Measurements from ENCODE around the gene SLC17A9. TPM values are rescaled to one million over a fixed set of nuclear protein-coding genes. Genes with fewer than 3 reads are reported as not detected.

SLC17A9 gene
- total and polyA plus RNA-seq, 7 experiments from 2014 or later: 0.44 to 12.6 (median 3.5) TPM

- Histone ChIP-seq H3K4me3 (ENCODE audit: low read length) (no peak overlapping the region), H3K27ac (ENCODE audit: low read depth, low read length) (no peak overlapping the region), H3K36me3 (ENCODE audit: control insufficient read depth in 2 of 3, insufficient read depth in 3 of 3, low read length in 3 of 3) (no peaks in the 10 kb centered on the region), H3K27me3 (ENCODE audit: control insufficient read depth in 2 of 2, insufficient read depth in 2 of 2, low read length in 2 of 2) (peaks cover 0 to 2% of the 10 kb centered on the region in 2 donors), H3K9me3 (ENCODE audit: control insufficient read depth in 2 of 3, low read length in 3 of 3) (no peaks in the 10 kb centered on the region), H3K4me1 (ENCODE audit: control insufficient read depth in 2 of 2, insufficient read depth in 2 of 2, low read length in 2 of 2) (peaks cover 0 to 9% of the 10 kb centered on the region in 2 donors)
- ChIA-PET CTCF (interaction anchor here (0.7 to 3.2 kb wide), 2 partner anchors 14 to 34 kb away, joined by 3 to 11 read pairs; no protein-coding TSS in a partner anchor), POLR2A (no interaction called here)
- no peak for ATAC-seq
- H3K4me1 Mint-ChIP-seq: peaks cover 10 to 19% (median 14%) of the 10 kb centered on the region in 7 donors
- intact Hi-C loops (cut with micrococcal nuclease): no loop called here
- no peak overlapping the region for H3K4me3 Mint-ChIP-seq
- H3K9me3 Mint-ChIP-seq: peaks cover 0 to 2% (median 0%) of the 10 kb centered on the region in 11 donors
- peaks cover 14 to 19% (median 15%) of the 10 kb centered on the region in 5 donors for H3K27me3 Mint-ChIP-seq
- no peak overlapping the region for H3K27ac Mint-ChIP-seq
- no peak for DNase-seq
- no peaks in the 10 kb centered on the region for H3K36me3 Mint-ChIP-seq
These were observed 16.1 kb downstream of the SLC17A9 start for GRCh38 chr20:62968378-62969178.

GRCh38 chr20:62969179-62969760 lies 16.8 kb downstream of the SLC17A9 start:
- H3K4me1 Mint-ChIP-seq: peaks cover 10 to 19% (median 14%) of the 10 kb centered on the region in 7 donors
- CTCF ChIA-PET: interaction anchor here (1.3 to 3.2 kb wide), 2 partner anchors 10 to 15 kb away, joined by 4 to 11 read pairs; no protein-coding TSS in a partner anchor
- POLR2A ChIA-PET: no interaction called here

GRCh38 chr20:62969939-62970306 lies 17.4 kb downstream of the SLC17A9 start:
- CTCF ChIA-PET: interaction anchor here (1.3 to 3.2 kb wide), 2 partner anchors 10 to 15 kb away, joined by 4 to 11 read pairs; no protein-coding TSS in a partner anchor
- Histone ChIP-seq H3K9me3 (ENCODE audit: control insufficient read depth in 2 of 3, low read length in 3 of 3) (no peaks in the 10 kb centered on the region), H3K27ac (ENCODE audit: low read depth, low read length) (no peak overlapping the region), H3K4me3 (ENCODE audit: low read length) (no peak overlapping the region), H3K4me1 (ENCODE audit: control insufficient read depth in 2 of 2, insufficient read depth in 2 of 2, low read length in 2 of 2) (peaks cover 0 to 9% of the 10 kb centered on the region in 2 donors), H3K36me3 (ENCODE audit: control insufficient read depth in 2 of 3, insufficient read depth in 3 of 3, low read length in 3 of 3) (no peaks in the 10 kb centered on the region), H3K27me3 (ENCODE audit: control insufficient read depth in 2 of 2, insufficient read depth in 2 of 2, low read length in 2 of 2) (peaks cover 2 to 10% of the 10 kb centered on the region in 2 donors)
- DNase-seq: no peak
- no peak for ATAC-seq
- Mint-ChIP-seq H3K36me3 (no peaks in the 10 kb centered on the region), H3K4me3 (no peak overlapping the region), H3K4me1 (peaks cover 10 to 19% (median 14%) of the 10 kb centered on the region in 7 donors), H3K27me3 (peaks cover 24 to 33% (median 27%) of the 10 kb centered on the region in 5 donors), H3K9me3 (peaks cover 0 to 3% (median 0%) of the 10 kb centered on the region in 11 donors), H3K27ac (peak overlapping the region in 1 of 9 donors; percentile 30)
- intact Hi-C loops (cut with micrococcal nuclease): no loop called here
- POLR2A ChIA-PET: interaction anchor here (1.1 to 1.3 kb wide), 2 partner anchors 10 to 21 kb away, joined by 3 read pairs; no protein-coding TSS in a partner anchor

More at GRCh38 chr20:62969179-62969760, 16.8 kb downstream of the SLC17A9 start:
- intact Hi-C loops (cut with micrococcal nuclease): no loop called here
- H3K27me3 Mint-ChIP-seq: peaks cover 18 to 26% (median 21%) of the 10 kb centered on the region in 5 donors
- Histone ChIP-seq H3K27me3 (ENCODE audit: control insufficient read depth in 2 of 2, insufficient read depth in 2 of 2, low read length in 2 of 2) (peaks cover 2 to 4% of the 10 kb centered on the region in 2 donors), H3K36me3 (ENCODE audit: control insufficient read depth in 2 of 3, insufficient read depth in 3 of 3, low read length in 3 of 3) (no peaks in the 10 kb centered on the region), H3K4me1 (ENCODE audit: control insufficient read depth in 2 of 2, insufficient read depth in 2 of 2, low read length in 2 of 2) (peaks cover 0 to 9% of the 10 kb centered on the region in 2 donors), H3K4me3 (ENCODE audit: low read length) (no peak overlapping the region), H3K9me3 (ENCODE audit: control insufficient read depth in 2 of 3, low read length in 3 of 3) (no peaks in the 10 kb centered on the region), H3K27ac (ENCODE audit: low read depth, low read length) (no peak overlapping the region)
- no peak for DNase-seq
- H3K36me3 Mint-ChIP-seq: no peaks in the 10 kb centered on the region
- no peak overlapping the region for H3K4me3 Mint-ChIP-seq
- no peak for ATAC-seq
- peaks cover 0 to 3% (median 0%) of the 10 kb centered on the region in 11 donors for H3K9me3 Mint-ChIP-seq
- H3K27ac Mint-ChIP-seq: peak overlapping the region in 1 of 9 donors; percentile 29

GRCh38 chr20:62970307-62971210 lies 18.1 kb downstream of the SLC17A9 start:
- H3K4me3 ChIP-seq (ENCODE audit: low read length): no peak overlapping the region
- no peak overlapping the region for H3K27ac ChIP-seq (ENCODE audit: low read depth, low read length)
- H3K27me3 Mint-ChIP-seq: peaks cover 27 to 36% (median 29%) of the 10 kb centered on the region in 5 donors
- peaks cover 0 to 3% (median 0%) of the 10 kb centered on the region in 11 donors for H3K9me3 Mint-ChIP-seq
- DNase-seq: no peak
- ChIA-PET CTCF (interaction anchor here (0.6 to 3.2 kb wide), 4 partner anchors 9 to 1095 kb away, joined by 3 to 11 read pairs (median 4); no protein-coding TSS in a partner anchor), POLR2A (interaction anchor here (0.7 to 1.3 kb wide), 4 partner anchors 10 to 98 kb away, joined by 3 to 6 read pairs (median 3); no protein-coding TSS in a partner anchor)
- H3K4me3 Mint-ChIP-seq: no peak overlapping the region
- H3K9me3 ChIP-seq (ENCODE audit: control insufficient read depth in 2 of 3, low read length in 3 of 3): no peaks in the 10 kb centered on the region
- peaks cover 10 to 19% (median 14%) of the 10 kb centered on the region in 7 donors for H3K4me1 Mint-ChIP-seq
- H3K27ac Mint-ChIP-seq: no peak overlapping the region
- no peaks in the 10 kb centered on the region for H3K36me3 ChIP-seq (ENCODE audit: control insufficient read depth in 2 of 3, insufficient read depth in 3 of 3, low read length in 3 of 3)
- no peaks in the 10 kb centered on the region for H3K36me3 Mint-ChIP-seq
- ATAC-seq: no peak
- H3K4me1 ChIP-seq (ENCODE audit: control insufficient read depth in 2 of 2, insufficient read depth in 2 of 2, low read length in 2 of 2): peaks cover 0 to 9% of the 10 kb centered on the region in 2 donors
- H3K27me3 ChIP-seq (ENCODE audit: control insufficient read depth in 2 of 2, insufficient read depth in 2 of 2, low read length in 2 of 2): peaks cover 2 to 10% of the 10 kb centered on the region in 2 donors
- intact Hi-C loops (cut with micrococcal nuclease): no loop called here

DNA sequence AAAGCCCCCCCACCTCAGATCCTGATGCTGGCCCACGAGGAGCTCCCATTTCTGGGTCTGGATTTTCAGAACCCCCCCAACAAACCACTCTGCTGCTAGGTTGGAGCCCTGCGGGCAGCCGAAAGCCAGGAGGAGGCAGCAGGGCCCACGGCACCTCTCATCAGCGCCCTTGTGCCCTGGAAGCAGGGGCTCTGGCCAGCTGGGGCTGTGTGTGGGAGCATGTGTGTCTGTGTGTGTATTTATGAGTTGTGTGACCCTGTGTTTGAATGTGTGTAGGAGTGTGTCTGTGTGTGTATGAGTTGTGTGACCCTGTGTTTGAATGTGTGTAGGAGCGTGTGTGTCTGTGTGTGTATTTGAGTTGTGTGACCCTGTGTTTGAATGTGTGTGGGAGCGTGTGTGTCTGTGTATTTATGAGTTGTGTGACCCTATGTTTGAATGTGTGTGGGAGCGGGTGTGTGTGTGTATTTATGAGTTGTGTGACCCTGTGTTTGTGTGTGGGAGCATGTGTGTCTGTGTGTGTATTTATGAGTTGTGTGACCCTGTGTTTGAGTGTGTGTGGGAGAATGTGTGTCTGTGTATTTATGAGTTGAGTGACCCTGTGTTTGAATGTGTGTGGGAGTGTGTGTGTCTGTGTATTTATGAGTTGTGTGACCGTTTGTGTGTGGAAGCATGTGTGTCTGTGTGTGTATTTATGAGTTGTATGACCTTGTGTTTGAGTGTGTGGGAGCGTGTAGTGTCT lies 18.9 kb downstream of the SLC17A9 start:
- POLR2A ChIA-PET: interaction anchor here (0.7 to 1.5 kb wide), 6 partner anchors 11 to 99 kb away, joined by 3 to 9 read pairs (median 3); no protein-coding TSS in a partner anchor
- ATAC-seq (no peak), DNase-seq (no peak)
- Histone ChIP-seq H3K4me1 (ENCODE audit: control insufficient read depth in 2 of 2, insufficient read depth in 2 of 2, low read length in 2 of 2) (peaks cover 0 to 9% of the 10 kb centered on the region in 2 donors), H3K4me3 (ENCODE audit: low read length) (no peak overlapping the region), H3K9me3 (ENCODE audit: control insufficient read depth in 2 of 3, low read length in 3 of 3) (no peaks in the 10 kb centered on the region), H3K27me3 (ENCODE audit: control insufficient read depth in 2 of 2, insufficient read depth in 2 of 2, low read length in 2 of 2) (peaks cover 2 to 10% of the 10 kb centered on the region in 2 donors), H3K36me3 (ENCODE audit: control insufficient read depth in 2 of 3, insufficient read depth in 3 of 3, low read length in 3 of 3) (no peaks in the 10 kb centered on the region), H3K27ac (ENCODE audit: low read depth, low read length) (no peak overlapping the region)
- Mint-ChIP-seq H3K27me3 (peaks cover 27 to 44% (median 33%) of the 10 kb centered on the region in 5 donors), H3K4me1 (peaks cover 10 to 19% (median 14%) of the 10 kb centered on the region in 7 donors), H3K9me3 (peaks cover 0 to 3% (median 0%) of the 10 kb centered on the region in 11 donors), H3K36me3 (no peaks in the 10 kb centered on the region), H3K27ac (peak overlapping the region in 4 of 9 donors; percentile 7 to 44 (median 26)), H3K4me3 (peak overlapping the region in 8 of 10 donors; percentile 12 to 77 (median 56))
- CTCF ChIA-PET: interaction anchor here (0.6 to 3.2 kb wide), 4 partner anchors 17 to 1094 kb away, joined by 3 to 11 read pairs (median 4); no protein-coding TSS in a partner anchor
- intact Hi-C loops (cut with micrococcal nuclease): no loop called here
